Measurements from ENCODE around the gene GSX2. TPM values are rescaled to one million over a fixed set of nuclear protein-coding genes. Genes with fewer than 3 reads are reported as not detected.

Gene GSX2
- total and polyA plus RNA-seq, 2 of the 8 experiments (the other 6 are each of a cell fraction or from before 2014, with no cell fraction given) = not detected

- no peak for TF ChIP-seq TAF7 (optimal IDR thresholded peaks at IDR 0.05; ENCODE audit: borderline replicate concordance, low read depth, low read length)
- TF ChIP-seq CBX5 (IDR thresholded peaks at IDR 0.05; ENCODE audit: low read depth, low read length) = no peak
- TF ChIP-seq KDM1A (IDR thresholded peaks at IDR 0.05; ENCODE audit: borderline replicate concordance, low read length) = no peak
- no peak for TF ChIP-seq SP4 (IDR thresholded peaks at IDR 0.05; ENCODE audit: low read length)
- no peak for TF ChIP-seq TEAD4 (IDR thresholded peaks at IDR 0.05; ENCODE audit: low read depth, low read length)
- no peak for TF ChIP-seq CTBP2 (IDR thresholded peaks at IDR 0.05; ENCODE audit: borderline replicate concordance, insufficient read depth, insufficient read length, low read length)
These were observed 43.6 kb upstream of the GSX2 start (continued) for GRCh38 chr4:54056360-54056759.

All from H1 (cell line).